HepG2 (cell line): ENCODE data around the gene BRK1. TPM values are rescaled to one million over a fixed set of nuclear protein-coding genes. Genes with fewer than 3 reads are reported as not detected.

ENCODE experiments used
- ERF ChIP-seq: IDR thresholded peaks from 2 replicates; pipeline ENCODE4 v1.6.1; 2018; ENCODE audit warnings: missing biosample characterization, missing genetic modification reagents
- ETS1 ChIP-seq: sonication (generic); formaldehyde crosslinking; IDR thresholded peaks from 2 replicates; pipeline ENCODE4 v1.4.0; 2020; ENCODE audit warnings: missing genetic modification reagents
- KDM1A ChIP-seq: IDR thresholded peaks from 2 replicates; pipeline ENCODE4 v1.6.1; 2016; ENCODE audit warnings: missing compliant biosample characterization
- KDM6A ChIP-seq: IDR thresholded peaks from 2 replicates; pipeline ENCODE4 v1.6.1; 2016; ENCODE audit warnings: low read depth
- KLF13 ChIP-seq: sonication (generic); formaldehyde crosslinking; IDR thresholded peaks from 2 replicates; pipeline ENCODE4 v1.4.0; 2020; ENCODE audit warnings: mild to moderate bottlenecking, missing genetic modification reagents
- MBNL3 ChIP-seq: fragments of 250-450 bp; sonication (Bioruptor Pico); conservative IDR thresholded peaks from 2 replicates; pipeline ENCODE4 v1.8.0; 2022; ENCODE audit warnings: mild to moderate bottlenecking, inconsistent platforms
- NFE2 ChIP-seq: sonication (generic); formaldehyde crosslinking; IDR thresholded peaks from 2 replicates; pipeline ENCODE4 v1.4.0; 2020; ENCODE audit warnings: missing genetic modification reagents
- NR2F2 ChIP-seq: IDR thresholded peaks from 2 replicates; pipeline ENCODE4 v1.6.1; 2012; ENCODE audit warnings: low read depth, inconsistent platforms, borderline replicate concordance
- SIX4 ChIP-seq: sonication (generic); formaldehyde crosslinking; IDR thresholded peaks from 2 replicates; pipeline ENCODE4 v1.4.0; 2020; ENCODE audit warnings: missing genetic modification reagents
- SP2 ChIP-seq: sonication (generic); formaldehyde crosslinking; IDR thresholded peaks from 2 replicates; pipeline ENCODE4 v1.5.1; 2020; ENCODE audit warnings: mild to moderate bottlenecking, missing genetic modification reagents
- ZBTB38 ChIP-seq: sonication (generic); formaldehyde crosslinking; IDR thresholded peaks from 2 replicates; pipeline ENCODE4 v1.5.1; 2020; ENCODE audit warnings: mild to moderate bottlenecking, missing genetic modification reagents
- ZKSCAN5 ChIP-seq: sonication (generic); formaldehyde crosslinking; IDR thresholded peaks from 2 replicates; pipeline ENCODE4 v1.5.1; 2020; ENCODE audit warnings: mild to moderate bottlenecking, missing genetic modification reagents
- ZNF17 ChIP-seq: sonication (generic); formaldehyde crosslinking; IDR thresholded peaks from 2 replicates; pipeline ENCODE4 v1.5.0; 2020; ENCODE audit warnings: mild to moderate bottlenecking, missing genetic modification reagents
- ZNF33A ChIP-seq: sonication (generic); formaldehyde crosslinking; IDR thresholded peaks from 2 replicates; pipeline ENCODE4 v1.5.1; 2020; ENCODE audit warnings: missing genetic modification reagents, mild to moderate bottlenecking, moderate library complexity, borderline replicate concordance
- ZNF547 ChIP-seq: sonication (generic); formaldehyde crosslinking; IDR thresholded peaks from 2 replicates; pipeline ENCODE4 v1.5.1; 2020; ENCODE audit warnings: mild to moderate bottlenecking, missing genetic modification reagents
- ZNF614 ChIP-seq: IDR thresholded peaks from 2 replicates; pipeline ENCODE4 v1.6.1; 2018; ENCODE audit warnings: missing biosample characterization, missing genetic modification reagents, inconsistent platforms, borderline replicate concordance
- polyA plus RNA-seq, 8 experiments: library from polyadenylated mRNA; depleted of rRNA in 3 of 8; stranded (reverse) in 7 of 8; unstranded in 1 of 8; fragments of >200 nt; fragmentation: Illumina TruSeq in 4 of 8; extraction: Trizol in 4 of 8; gene quantifications; 2 replicates each; pipeline versions ENCODE4 v1.2.1 to v1.2.3, GENCODE V29; 2011 to 2016; ENCODE audit warnings: low read depth in 4 of 8, missing spikeins in 1 of 8, mixed read lengths in 1 of 8; ENCODE audit not compliant: insufficient read depth in 1 of 8
- total RNA-seq, 5 experiments: library from RNA; depleted of rRNA; stranded (reverse); fragments of >200 nt; fragmentation: Illumina TruSeq; extraction: Trizol; gene quantifications; 2 replicates each; pipeline ENCODE4 v1.2.3, GENCODE V29; 2016; ENCODE audit warnings: low read depth in 1 of 5
- TF ChIP-seq, protein P1 (sequence below): sonication (generic); formaldehyde crosslinking; IDR thresholded peaks from 2 replicates; pipeline ENCODE4 v1.4.0; 2020; ENCODE audit warnings: missing genetic modification reagents
- TF ChIP-seq, protein P2 (sequence below), 2 experiments: fragments of 450-650 bp in 1 of 2; sonication (generic) in 1 of 2; formaldehyde crosslinking; IDR thresholded peaks; 2 replicates each; pipeline versions ENCODE4 v1.5.0 to v1.8.0; 2020 to 2022; ENCODE audit warnings: mild to moderate bottlenecking in 1 of 2, missing genetic modification reagents in 1 of 2
- TF ChIP-seq, protein P3 (sequence below): sonication (generic); formaldehyde crosslinking; IDR thresholded peaks from 2 replicates; pipeline ENCODE4 v1.4.0; 2020; ENCODE audit warnings: missing genetic modification reagents, borderline replicate concordance

Gene BRK1
- total and polyA plus RNA-seq, 2 of the 13 experiments (the other 11 are each of a cell fraction or from before 2014, with no cell fraction given), result 118 to 155 TPM

DNA sequence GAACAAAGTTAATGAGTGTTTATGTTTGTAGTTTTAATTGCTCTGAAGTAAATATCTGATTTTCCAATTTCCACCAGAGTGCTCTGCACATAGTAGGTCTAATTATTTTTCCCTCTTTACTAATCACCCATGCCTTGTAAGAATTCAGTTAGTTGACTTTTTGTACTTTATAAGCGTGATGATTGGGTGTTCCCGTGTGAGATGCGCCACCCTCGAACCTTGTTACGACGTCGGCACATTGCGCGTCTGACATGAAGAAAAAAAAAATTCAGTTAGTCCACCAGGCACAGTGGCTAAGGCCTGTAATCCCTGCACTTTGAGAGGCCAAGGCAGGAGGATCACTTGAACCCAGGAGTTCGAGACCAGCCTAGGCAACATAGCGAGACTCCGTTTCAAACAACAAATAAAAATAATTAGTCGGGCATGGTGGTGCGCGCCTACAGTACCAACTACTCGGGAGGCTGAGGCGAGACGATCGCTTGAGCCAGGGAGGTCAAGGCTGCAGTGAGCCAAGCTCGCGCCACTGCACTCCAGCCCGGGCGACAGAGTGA is 25.6 kb downstream of the BRK1 start (continued):
- TF ChIP-seq, protein P1, sequence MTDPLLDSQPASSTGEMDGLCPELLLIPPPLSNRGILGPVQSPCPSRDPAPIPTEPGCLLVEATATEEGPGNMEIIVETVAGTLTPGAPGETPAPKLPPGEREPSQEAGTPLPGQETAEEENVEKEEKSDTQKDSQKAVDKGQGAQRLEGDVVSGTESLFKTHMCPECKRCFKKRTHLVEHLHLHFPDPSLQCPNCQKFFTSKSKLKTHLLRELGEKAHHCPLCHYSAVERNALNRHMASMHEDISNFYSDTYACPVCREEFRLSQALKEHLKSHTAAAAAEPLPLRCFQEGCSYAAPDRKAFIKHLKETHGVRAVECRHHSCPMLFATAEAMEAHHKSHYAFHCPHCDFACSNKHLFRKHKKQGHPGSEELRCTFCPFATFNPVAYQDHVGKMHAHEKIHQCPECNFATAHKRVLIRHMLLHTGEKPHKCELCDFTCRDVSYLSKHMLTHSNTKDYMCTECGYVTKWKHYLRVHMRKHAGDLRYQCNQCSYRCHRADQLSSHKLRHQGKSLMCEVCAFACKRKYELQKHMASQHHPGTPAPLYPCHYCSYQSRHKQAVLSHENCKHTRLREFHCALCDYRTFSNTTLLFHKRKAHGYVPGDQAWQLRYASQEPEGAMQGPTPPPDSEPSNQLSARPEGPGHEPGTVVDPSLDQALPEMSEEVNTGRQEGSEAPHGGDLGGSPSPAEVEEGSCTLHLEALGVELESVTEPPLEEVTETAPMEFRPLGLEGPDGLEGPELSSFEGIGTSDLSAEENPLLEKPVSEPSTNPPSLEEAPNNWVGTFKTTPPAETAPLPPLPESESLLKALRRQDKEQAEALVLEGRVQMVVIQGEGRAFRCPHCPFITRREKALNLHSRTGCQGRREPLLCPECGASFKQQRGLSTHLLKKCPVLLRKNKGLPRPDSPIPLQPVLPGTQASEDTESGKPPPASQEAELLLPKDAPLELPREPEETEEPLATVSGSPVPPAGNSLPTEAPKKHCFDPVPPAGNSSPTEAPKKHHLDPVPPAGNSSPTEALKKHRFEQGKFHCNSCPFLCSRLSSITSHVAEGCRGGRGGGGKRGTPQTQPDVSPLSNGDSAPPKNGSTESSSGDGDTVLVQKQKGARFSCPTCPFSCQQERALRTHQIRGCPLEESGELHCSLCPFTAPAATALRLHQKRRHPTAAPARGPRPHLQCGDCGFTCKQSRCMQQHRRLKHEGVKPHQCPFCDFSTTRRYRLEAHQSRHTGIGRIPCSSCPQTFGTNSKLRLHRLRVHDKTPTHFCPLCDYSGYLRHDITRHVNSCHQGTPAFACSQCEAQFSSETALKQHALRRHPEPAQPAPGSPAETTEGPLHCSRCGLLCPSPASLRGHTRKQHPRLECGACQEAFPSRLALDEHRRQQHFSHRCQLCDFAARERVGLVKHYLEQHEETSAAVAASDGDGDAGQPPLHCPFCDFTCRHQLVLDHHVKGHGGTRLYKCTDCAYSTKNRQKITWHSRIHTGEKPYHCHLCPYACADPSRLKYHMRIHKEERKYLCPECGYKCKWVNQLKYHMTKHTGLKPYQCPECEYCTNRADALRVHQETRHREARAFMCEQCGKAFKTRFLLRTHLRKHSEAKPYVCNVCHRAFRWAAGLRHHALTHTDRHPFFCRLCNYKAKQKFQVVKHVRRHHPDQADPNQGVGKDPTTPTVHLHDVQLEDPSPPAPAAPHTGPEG (CRISPR knock-in tag), result 0 out of 2 replicates have a peak, but pooled peaks have one; percentile 8
- TF ChIP-seq KDM1A (CRISPR knock-in tag), result no peak
- TF ChIP-seq KLF13 (CRISPR knock-in tag), result no peak
- no peak for TF ChIP-seq ETS1 (CRISPR knock-in tag)
- TF ChIP-seq KDM6A, result no peak
- TF ChIP-seq ZNF614 (CRISPR knock-in tag), result no peak
- no peak for TF ChIP-seq ZKSCAN5 (CRISPR knock-in tag)
- no peak for TF ChIP-seq MBNL3 (CRISPR knock-in tag)
- no peak for TF ChIP-seq NFE2 (CRISPR knock-in tag)
- TF ChIP-seq ZBTB38 (CRISPR knock-in tag), result peak; percentile 90; the same call in 1 of the 2 replicates
- TF ChIP-seq SIX4 (CRISPR knock-in tag), result no peak
- TF ChIP-seq NR2F2, result no peak
- 0 out of 2 replicates have a peak, but pooled peaks have one; percentile 12 for TF ChIP-seq ZNF33A
- TF ChIP-seq ZNF547, result no peak
- TF ChIP-seq ZNF17 (CRISPR knock-in tag), result no peak
- TF ChIP-seq, protein P2, sequence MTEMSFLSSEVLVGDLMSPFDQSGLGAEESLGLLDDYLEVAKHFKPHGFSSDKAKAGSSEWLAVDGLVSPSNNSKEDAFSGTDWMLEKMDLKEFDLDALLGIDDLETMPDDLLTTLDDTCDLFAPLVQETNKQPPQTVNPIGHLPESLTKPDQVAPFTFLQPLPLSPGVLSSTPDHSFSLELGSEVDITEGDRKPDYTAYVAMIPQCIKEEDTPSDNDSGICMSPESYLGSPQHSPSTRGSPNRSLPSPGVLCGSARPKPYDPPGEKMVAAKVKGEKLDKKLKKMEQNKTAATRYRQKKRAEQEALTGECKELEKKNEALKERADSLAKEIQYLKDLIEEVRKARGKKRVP (CRISPR knock-in tag; IDR thresholded peaks at IDR 0.05), result no peak
- TF ChIP-seq SP2, result no peak
- TF ChIP-seq, protein P3, sequence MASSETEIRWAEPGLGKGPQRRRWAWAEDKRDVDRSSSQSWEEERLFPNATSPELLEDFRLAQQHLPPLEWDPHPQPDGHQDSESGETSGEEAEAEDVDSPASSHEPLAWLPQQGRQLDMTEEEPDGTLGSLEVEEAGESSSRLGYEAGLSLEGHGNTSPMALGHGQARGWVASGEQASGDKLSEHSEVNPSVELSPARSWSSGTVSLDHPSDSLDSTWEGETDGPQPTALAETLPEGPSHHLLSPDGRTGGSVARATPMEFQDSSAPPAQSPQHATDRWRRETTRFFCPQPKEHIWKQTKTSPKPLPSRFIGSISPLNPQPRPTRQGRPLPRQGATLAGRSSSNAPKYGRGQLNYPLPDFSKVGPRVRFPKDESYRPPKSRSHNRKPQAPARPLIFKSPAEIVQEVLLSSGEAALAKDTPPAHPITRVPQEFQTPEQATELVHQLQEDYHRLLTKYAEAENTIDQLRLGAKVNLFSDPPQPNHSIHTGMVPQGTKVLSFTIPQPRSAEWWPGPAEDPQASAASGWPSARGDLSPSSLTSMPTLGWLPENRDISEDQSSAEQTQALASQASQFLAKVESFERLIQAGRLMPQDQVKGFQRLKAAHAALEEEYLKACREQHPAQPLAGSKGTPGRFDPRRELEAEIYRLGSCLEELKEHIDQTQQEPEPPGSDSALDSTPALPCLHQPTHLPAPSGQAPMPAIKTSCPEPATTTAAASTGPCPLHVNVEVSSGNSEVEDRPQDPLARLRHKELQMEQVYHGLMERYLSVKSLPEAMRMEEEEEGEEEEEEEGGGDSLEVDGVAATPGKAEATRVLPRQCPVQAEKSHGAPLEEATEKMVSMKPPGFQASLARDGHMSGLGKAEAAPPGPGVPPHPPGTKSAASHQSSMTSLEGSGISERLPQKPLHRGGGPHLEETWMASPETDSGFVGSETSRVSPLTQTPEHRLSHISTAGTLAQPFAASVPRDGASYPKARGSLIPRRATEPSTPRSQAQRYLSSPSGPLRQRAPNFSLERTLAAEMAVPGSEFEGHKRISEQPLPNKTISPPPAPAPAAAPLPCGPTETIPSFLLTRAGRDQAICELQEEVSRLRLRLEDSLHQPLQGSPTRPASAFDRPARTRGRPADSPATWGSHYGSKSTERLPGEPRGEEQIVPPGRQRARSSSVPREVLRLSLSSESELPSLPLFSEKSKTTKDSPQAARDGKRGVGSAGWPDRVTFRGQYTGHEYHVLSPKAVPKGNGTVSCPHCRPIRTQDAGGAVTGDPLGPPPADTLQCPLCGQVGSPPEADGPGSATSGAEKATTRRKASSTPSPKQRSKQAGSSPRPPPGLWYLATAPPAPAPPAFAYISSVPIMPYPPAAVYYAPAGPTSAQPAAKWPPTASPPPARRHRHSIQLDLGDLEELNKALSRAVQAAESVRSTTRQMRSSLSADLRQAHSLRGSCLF, result no peak
- no peak for TF ChIP-seq ERF (CRISPR knock-in tag)
